WI38 (cell line): Measurements from ENCODE around the gene KCNAB1.

Experiments
- H3K4me3 ChIP-seq: 2 replicates; pipeline ENCODE4 v1.5.1; 2011; ENCODE audit warnings: low read depth, mild to moderate bottlenecking, control low read depth, low read length
- TF ChIP-seq, protein P1 (sequence below): IDR thresholded peaks from 2 replicates; pipeline ENCODE4 v1.5.1; 2012; ENCODE audit warnings: low read depth, mild to moderate bottlenecking, control low read depth, low read length

The KCNAB1 gene

DNA sequence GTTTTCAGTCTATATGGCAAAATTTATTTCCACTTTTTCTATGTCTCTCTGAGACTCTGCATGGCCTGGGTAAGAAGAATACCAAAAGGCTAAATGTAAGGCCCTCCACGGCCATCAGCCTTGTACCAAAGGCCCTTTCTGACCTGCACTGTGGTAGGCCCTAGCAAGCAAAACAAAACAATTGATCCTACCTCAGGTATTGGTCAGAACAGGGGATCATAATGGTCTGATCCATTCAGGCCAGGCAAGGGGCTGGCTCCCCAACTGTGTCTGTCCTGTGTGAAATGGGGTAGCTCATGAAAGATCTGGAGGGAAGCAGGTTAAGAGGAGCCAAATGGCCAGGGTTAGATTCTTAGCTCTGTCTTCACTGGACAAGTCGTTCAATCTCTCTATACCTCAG is 253.3 kb downstream of the KCNAB1 start:
- TF ChIP-seq, protein P1, sequence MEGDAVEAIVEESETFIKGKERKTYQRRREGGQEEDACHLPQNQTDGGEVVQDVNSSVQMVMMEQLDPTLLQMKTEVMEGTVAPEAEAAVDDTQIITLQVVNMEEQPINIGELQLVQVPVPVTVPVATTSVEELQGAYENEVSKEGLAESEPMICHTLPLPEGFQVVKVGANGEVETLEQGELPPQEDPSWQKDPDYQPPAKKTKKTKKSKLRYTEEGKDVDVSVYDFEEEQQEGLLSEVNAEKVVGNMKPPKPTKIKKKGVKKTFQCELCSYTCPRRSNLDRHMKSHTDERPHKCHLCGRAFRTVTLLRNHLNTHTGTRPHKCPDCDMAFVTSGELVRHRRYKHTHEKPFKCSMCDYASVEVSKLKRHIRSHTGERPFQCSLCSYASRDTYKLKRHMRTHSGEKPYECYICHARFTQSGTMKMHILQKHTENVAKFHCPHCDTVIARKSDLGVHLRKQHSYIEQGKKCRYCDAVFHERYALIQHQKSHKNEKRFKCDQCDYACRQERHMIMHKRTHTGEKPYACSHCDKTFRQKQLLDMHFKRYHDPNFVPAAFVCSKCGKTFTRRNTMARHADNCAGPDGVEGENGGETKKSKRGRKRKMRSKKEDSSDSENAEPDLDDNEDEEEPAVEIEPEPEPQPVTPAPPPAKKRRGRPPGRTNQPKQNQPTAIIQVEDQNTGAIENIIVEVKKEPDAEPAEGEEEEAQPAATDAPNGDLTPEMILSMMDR: no peak
- no peak overlapping the region for H3K4me3 ChIP-seq

GRCh38 chr3:156376199-156376598 is 255.8 kb downstream of the KCNAB1 start:
- TF ChIP-seq, protein P1: no peak

GRCh38 chr3:156377266-156377665 is 256.9 kb downstream of the KCNAB1 start:
- no peak overlapping the region for H3K4me3 ChIP-seq
- TF ChIP-seq, protein P1: no peak

More at GRCh38 chr3:156376199-156376598, 255.8 kb downstream of the KCNAB1 start:
- no peak overlapping the region for H3K4me3 ChIP-seq

DNA sequence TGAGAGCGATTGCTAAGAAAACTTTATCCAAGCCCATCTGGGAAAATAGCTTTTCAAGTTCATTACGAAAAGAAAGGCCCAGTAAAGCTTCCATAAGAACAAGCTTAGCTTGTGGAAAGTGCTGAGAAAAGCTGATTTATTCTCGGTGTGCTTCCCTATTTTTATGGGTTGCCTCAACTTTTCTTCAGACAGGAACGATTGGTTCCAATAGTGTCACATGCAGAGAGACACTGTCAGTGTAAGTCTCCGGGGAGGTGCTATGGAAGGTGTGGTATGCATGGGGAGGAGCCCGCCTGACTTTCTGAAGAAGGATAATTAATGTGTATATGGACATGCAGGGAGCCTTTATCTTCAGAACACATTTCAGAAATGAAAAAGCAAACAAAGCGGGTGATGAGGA is 257.3 kb downstream of the KCNAB1 start:
- TF ChIP-seq, protein P1: no peak

DNA sequence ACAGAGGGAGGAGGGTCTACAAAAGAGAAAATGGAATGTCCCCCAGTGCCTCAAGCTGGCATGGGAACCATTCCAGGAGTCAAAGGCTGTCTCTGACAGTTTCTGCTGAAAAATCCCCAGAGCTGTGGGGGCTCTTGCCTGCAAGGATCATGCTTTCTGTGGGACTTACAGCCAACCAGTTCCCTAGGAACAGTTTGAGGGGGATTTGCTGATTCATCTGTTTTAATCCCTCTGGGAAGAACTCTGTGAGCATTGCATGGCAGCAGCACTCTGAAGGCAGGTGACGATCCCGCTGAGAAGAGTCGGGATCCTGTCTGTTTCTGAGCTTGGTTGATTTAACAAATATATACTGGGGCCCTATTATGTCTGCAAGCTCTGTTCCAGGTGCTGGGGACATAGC is 258.5 kb downstream of the KCNAB1 start:
- H3K4me3 ChIP-seq: no peak overlapping the region
- TF ChIP-seq, protein P1: no peak

More for the DNA sequence above, 257.3 kb downstream of the KCNAB1 start:
- no peak overlapping the region for H3K4me3 ChIP-seq

DNA sequence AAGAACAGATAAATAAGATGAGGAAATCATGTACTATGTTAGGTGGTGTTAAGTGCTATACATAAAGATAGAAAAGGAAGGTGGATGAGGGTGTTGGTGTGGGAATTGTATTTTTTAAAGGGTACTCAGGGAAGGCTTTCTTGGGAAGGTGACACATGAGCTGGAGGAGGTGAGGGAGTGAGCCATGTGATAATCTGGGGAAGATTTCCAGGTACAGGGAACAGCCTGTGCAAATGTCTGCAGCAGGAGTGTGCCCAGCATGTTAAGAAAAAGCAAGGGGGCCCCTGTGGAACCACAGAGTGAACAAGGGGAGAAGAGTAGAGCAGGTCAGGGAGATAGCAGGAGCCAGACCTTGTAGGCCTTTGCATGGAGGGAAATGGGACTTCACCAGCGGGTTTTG is 258.9 kb downstream of the KCNAB1 start:
- H3K4me3 ChIP-seq: no peak overlapping the region
- TF ChIP-seq, protein P1: no peak

- TF ChIP-seq, protein P1: no peak
- no peak overlapping the region for H3K4me3 ChIP-seq
Observed at GRCh38 chr3:156381253-156381652, 260.9 kb downstream of the KCNAB1 start.
